ENCODE results near the gene SPRN.
A peak's percentile ranks its signal among the peaks of the same experiment; 100 is the strongest.
"Not testable (repeated sequence)": the region's sequence is repeated elsewhere in the genome, so short reads cannot be mapped to it uniquely, and the experiment has no call there.

The SPRN gene

DNA sequence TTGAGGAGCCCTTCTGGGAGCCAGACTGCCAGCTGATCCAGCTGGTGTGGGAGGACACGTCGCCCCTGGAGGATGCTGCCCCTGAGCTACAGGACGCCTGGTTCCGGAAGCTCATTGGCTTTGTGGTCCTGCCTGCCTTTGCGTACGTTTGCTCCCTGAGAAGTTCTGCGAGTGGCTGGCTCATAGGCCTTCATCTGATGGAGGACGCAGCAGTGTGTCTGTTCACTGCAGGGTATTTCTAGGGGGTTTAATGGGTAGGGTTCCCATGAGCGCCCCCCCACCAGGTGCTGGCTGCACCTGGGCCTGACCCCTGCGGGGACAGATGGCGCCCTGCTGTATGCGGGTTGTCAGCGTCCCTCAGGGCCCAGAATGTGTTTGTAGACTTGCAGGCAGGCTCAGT lies 40.4 kb downstream of the SPRN start:
- no peak for DNase-seq

DNA sequence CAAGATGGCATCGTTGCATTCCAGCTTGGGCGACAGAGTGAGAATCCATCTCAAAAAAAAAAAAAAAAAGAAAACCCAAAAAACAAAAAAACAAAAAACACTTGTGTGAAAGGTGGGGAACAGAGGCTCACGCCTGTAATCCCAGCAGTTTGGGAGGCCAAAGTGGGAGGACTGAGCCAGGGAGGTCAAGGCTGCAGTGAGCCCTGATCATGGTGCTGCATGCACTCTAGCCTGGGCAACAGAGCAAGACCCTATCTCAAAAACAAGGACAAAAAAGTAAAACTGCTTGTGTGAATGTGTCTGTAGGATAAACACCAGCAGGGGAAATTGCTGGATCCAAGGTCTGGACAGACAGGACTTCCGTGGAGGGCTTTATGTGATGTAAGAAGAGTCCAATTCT lies 40.9 kb downstream of the SPRN start:
- no peak for DNase-seq

DNA sequence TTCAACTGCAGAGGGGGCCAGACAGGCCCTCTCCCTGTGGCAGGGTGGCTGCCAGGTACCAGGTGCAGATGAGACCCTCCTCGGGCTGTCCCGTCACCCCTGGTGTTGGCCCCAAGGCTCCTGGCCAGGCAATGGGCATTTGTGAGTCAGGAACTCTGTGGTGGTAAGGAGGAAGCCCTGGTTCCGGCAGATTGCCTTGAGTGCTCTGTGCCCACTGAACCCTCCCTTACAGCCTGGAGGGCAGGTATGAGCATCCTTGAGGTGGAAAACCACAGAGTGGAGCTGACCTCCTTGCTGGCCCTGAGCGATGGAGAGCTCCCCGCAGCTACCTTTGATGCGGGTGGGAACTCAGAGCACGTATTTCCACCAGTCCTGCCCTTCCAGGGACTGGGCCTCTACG lies 43.4 kb downstream of the SPRN start:
- DNase-seq, result no peak

DNA sequence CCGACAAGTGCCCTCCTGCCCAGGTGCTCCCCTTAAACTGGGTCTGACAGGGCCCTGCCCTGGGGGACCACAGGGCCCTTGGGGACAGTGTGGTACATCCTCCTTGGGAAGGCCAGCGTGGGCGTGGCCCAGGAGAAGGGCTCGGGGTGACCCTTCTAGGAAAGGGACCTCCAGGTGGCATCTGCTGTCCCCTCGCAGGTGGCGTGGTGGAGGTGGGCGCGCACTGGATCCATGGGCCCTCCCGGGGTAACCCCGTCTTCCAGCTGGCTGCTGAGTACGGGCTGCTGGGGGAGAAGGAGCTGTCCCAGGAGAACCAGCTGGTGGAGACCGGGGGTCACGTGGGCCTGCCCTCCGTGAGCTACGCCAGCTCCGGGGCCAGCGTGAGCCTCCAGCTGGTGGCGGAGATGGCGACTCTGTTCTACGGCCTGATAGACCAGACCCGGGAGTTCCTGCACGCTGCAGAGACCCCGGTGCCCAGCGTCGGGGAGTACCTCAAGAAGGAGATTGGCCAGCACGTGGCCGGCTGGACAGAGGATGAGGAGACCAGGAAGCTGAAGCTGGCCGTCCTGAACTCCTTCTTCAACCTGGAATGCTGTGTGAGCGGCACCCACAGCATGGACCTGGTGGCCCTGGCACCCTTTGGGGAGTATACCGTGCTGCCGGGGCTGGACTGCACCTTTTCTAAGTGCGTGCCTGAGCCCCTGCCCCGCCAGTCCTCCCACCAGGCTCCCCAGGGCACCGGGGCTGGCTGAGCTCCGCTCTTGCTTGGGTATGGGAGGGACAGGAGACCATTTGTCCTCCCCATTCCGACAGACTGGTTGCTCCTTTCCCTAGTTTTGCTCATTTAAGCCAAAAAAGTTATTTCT lies 44.4 kb downstream of the SPRN start:
- no peak for DNase-seq

DNA sequence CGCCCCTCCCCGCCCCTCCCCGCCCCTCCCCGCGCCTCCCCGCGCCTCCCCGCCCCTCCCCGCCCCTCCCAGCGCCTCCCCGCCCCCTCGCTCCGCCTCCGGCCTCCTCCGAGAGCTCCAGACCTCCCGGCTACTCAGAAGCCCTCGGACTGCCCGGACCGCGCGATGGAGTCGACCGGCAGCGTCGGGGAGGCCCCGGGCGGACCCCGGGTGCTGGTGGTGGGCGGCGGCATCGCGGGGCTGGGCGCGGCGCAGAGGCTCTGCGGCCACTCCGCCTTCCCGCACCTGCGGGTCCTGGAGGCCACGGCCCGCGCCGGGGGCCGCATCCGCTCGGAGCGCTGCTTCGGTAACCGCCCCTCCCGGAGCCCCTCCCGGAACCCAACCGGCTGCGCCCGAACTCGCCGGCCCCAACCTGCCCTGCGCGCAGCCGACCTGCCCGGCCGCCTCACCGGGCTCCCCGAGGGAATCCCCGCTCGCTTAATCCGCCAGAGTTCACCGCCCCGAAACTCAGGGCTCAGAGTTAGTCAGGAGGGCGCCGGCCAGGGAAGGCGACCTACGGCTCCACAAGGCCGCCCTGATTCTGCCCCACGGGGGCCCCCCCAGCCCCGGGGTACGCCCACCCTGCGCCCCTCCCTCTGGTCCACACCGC lies 45.1 kb downstream of the SPRN start, which contains the start of gene PAOX:
TSS of gene PAOX (plus strand) at position 111 of the 649 bp plus-strand sequence. CDS start at position 166, 55 bp downstream.
- DNase-seq, result peak; percentile 62

DNA sequence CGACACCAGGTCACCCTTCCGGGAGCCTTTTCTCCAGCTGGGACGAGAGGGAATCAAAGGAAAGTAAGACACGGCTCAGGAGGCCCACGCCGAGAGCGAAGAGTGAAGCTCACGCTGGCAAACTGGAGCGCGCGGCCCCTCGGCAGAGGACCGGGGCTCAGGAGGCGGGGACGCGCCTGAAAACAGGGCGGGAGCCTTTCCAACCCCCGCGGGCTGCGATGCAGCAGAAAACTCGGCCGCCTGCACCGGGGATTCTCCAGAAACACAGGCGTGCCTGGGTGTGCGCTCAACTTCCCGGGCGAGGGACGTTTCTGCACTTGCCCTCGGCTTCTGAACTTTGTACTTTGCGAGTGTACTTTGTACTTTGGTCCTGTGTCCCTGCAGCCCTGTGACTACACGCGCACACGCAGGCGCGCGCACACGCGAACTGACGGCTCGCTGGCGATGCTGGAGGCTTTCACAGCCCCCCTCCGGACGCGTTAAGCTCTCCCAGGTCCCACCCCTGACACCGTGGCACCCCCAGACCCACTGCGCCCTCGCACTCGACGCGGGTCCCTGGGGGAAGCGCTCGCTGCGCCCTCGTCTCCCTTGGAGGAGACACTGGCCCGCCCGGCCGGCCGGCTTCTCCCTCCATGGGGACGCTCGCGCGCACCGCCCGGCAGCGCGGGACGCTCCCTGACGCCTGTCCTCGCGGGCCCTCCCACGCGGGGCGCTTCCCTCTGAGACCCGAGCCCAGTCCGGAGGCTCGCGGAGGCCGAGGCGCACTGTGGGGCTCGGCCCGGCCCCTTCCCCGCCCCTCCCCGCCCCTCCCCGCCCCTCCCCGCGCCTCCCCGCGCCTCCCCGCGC lies 46.0 kb downstream of the SPRN start:
- peak; percentile 34 for DNase-seq

DNA sequence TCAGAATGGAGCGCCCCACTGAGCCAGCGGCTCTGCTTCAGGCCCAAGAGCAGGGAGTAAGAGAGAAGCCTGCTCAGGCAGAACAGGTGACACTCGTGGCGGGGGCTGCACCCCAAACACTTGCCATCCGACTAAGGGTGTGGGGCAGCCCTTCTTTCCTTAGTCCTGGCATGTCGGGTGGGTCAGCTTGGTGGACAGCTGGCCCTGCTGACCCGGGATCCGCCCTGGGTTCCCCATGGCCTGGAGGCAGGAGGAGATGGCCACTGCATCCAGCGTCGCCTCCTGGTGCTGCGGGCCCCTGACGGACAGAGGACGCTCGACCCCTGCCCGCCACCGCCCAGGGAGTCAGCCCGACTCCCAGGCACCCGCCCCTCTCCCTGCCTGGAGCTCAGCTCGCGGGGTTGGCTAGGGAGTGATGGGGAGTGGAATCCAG lies 46.6 kb downstream of the SPRN start:
- DNase-seq, result no peak

DNA sequence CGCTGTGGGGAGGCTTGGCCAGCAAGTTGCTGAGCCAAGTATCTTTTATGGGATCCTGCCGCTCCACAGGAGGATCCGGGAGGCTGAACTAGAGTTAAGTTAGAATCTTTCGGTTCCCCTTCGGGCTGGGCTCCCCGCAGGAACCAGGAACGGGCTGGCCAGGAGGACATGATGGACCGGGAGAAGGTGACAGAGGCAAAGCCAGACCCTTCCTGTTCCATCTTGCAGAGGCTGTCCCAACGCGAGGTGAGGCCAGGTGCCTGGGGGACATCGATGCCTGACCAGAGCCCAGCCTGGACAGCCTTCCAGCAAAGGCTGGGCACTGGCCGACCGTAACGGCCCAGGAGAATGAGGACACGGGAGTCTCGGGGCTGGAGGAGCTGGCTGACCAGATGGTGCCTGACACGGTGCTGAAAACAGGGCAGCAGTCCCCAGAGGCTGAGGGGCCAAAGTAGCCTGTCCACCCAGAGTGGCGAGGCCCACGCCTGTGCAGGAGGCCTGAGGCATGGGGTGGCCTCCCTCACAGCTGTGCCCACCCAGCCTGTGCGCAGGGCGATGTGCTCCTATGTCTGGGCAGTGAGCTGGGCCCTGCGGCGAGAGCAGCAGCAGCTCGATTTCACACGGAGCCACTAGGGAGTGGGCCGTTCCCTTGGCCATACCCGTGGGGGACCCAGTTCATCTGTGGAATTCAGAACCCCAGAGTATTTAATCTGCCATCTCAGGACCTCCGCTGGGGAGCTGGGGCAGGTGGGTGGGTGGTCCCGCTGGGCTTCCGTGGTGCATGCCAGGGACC lies 47.2 kb downstream of the SPRN start:
- DNase-seq, result no peak

DNA sequence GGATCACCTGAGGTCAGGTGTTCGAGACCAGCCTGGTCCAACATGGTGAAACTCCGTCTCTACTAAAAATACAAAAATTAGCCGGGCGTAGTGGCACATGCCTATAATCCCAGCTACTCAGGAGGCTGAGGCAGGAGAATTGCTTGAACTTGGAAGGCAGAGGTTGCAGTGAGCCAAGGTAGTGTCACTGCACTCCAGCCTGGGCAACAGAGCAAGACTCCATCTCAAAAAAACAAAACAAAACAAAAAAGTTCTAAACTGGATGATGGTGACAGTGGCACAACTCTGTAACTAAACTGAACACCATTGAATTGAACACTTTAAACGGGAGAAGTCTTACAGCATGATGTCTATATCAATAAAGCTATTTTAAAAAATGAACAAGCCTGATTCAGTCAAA lies 48.2 kb downstream of the SPRN start:
- DNase-seq, result not testable (repeated sequence)

DNA sequence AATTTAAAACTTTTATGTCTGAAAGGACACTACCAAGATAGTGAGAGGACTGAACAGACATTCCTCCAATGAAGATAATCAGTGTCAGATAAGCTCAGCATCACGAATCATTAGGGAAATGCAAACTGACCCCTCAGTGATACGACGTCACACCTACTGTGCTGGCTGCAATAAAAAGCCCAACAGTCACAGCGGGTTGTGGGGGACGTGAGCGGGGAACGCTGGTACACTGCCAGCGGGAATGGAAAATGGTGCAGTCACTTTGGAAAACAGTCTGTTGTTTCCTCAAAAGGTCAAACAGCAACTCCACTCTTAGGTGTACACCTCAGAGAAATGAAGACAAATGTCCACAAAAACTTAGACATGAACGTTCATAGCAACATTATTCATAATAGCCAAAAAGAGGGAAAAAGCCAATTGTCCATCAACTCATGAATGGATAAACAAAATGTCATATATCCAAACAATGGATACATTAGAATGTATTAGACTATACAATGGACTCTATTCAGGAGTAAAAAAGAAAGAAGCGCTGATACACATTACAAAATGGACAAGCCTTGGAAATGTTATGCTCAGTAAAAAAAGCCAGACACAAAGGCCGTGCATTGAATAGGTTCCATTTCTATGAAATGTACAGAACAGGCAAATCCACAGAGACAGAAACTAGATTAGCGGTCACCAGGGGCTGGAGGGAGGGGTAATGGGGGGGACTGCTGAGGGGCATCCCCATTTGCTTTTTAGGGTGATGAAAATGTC lies 48.9 kb downstream of the SPRN start:
- no peak for DNase-seq

DNA sequence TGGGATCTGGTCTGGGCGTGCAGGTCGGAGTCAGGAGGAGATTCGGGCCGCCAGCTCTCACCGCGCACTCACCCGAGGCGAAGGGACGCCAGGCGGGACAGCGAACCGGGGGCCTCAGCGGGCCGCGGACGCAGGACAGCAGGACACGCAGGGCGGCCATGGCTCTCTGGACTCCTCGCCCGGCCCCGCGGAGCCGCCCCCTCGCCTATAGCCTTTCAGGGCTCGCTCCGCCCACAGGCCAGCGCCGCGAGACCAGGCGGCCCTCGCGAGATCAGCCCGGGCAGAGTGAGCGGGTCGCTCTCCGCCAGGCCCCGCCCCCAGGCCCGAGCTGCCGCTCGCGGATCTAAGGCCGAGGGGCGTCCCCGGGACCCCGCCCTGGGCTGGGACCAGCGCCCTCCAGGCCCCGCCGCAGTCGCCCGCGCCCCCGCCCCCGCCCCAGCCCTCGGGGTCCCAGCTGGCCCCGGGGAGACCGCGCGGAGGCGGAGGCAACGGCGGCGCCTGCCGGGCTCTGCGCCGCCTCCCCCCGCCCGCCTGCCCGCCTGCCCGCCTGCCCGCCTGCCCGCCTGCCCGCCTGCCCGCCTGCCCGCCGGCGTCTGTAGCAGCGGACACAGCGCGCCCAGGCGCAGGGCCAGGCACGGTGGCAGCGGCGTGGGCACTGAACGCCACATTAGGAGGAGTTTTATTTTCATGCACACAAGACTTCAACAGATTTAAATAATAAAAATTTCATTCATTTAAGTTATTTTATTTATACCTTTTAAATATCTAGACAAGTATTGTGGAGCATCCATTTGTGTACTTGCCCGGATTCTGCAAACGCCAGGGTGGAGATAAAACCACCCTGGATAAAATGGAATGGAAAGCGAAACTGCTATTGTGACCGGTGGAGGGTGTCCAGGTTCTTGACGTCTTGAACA lies 51.0 kb downstream of the SPRN start, which contains the start of gene ECHS1:
TSS of gene ECHS1 (minus strand) at position 181 of the 917 bp plus-strand sequence. CDS start at position 160, 21 bp downstream.
- peak; percentile 92 for DNase-seq

DNA sequence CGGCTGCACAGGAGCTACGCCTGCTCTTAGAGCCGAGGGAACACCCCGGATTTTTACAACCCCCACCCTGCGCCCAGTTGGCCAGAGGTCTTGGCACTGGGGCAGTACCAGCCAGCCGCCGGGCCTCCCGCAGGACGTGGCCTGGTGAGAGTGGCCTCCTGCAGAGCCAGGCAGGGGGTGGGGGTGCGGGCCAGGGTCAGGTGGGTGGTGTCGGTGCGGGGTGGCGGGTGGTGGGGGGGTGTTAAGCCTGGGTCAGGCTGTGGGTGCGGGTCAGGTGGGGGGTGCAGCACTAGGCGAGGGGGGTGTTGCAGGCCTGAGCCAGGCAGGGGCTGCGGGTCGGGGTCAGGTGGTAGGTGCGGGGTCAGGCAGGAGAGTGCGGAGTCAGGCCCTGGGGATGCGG lies 51.9 kb downstream of the SPRN start:
- DNase-seq, result no peak

All from fibroblast of skin of scalp (primary cell).